PC-9 (cell line): ENCODE data around the gene SMARCA4. TPM values are rescaled to one million over a fixed set of nuclear protein-coding genes. Genes with fewer than 3 reads are reported as not detected.

ENCODE experiments used
- BruUV-seq: library from RNA; stranded (reverse); fragments of 400-500 nt; replicated peaks from 2 replicates; lab custom pipeline; 2021; lab: Mats Ljungman, UMichigan
- CTCF ChIA-PET: fragments of 300-600 bp; sonication (Branson Sonifier 250); formaldehyde crosslinking; loops from one replicate; lab custom pipeline; 2022; ENCODE audit warnings: antibody characterized with exemption; lab: Charles Lee
- POLR2A ChIA-PET: fragments of 300-600 bp; sonication (Branson Sonifier 250); formaldehyde crosslinking; loops from one replicate; lab custom pipeline; 2022; ENCODE audit warnings: antibody characterized with exemption; ENCODE audit not compliant: unreplicated experiment; lab: Charles Lee
- DNase-seq, 2 experiments: peaks; one replicate each; pipeline versions ENCODE4 v3.0.0 to v3.0.0-alpha.2; 2015 to 2022; ENCODE audit warnings: mixed read lengths in 1 of 2
- H2AFZ ChIP-seq: fragments of 200-600 bp; sonication (generic); 2 replicates; pipeline ENCODE4 v1.8.1; 2017; ENCODE audit warnings: antibody characterized with exemption
- H3F3A ChIP-seq: fragments of 200-600 bp; sonication (generic); 2 replicates; pipeline ENCODE4 v1.8.1; 2017; ENCODE audit warnings: antibody characterized with exemption, mild to moderate bottlenecking, low read depth; ENCODE audit not compliant: insufficient read depth
- H3K27ac ChIP-seq: fragments of 200-600 bp; sonication (generic); 2 replicates; pipeline ENCODE4 v1.6.1; 2016; ENCODE audit warnings: mixed run types
- H3K27me3 ChIP-seq: fragments of 200-600 bp; sonication (generic); 2 replicates; pipeline ENCODE4 v1.6.1; 2016; ENCODE audit warnings: low read depth, mixed run types; ENCODE audit not compliant: insufficient read depth
- H3K36me3 ChIP-seq: fragments of 200-600 bp; sonication (generic); 2 replicates; pipeline ENCODE4 v1.6.1; 2016; ENCODE audit warnings: low read depth, mixed run types
- H3K4me1 ChIP-seq: fragments of 200-600 bp; sonication (generic); replicated peaks from 2 replicates; pipeline ENCODE4 v1.6.1; 2016; ENCODE audit warnings: mixed run types; ENCODE audit not compliant: insufficient read depth
- H3K4me2 ChIP-seq: fragments of 200-600 bp; sonication (generic); 2 replicates; pipeline ENCODE4 v1.6.1; 2017; ENCODE audit warnings: mixed run types
- H3K4me3 ChIP-seq: fragments of 200-600 bp; sonication (generic); 2 replicates; pipeline ENCODE4 v1.6.1; 2016; ENCODE audit warnings: mixed run types
- H3K79me2 ChIP-seq: fragments of 200-600 bp; sonication (generic); 2 replicates; pipeline ENCODE4 v1.6.1; 2017; ENCODE audit warnings: low read depth, mixed run types
- H3K9me2 ChIP-seq: fragments of 200-600 bp; sonication (generic); 2 replicates; pipeline ENCODE4 v1.8.1; 2017; ENCODE audit warnings: mild to moderate bottlenecking; ENCODE audit not compliant: insufficient read depth
- H3K9me3 ChIP-seq: fragments of 200-600 bp; sonication (generic); 2 replicates; pipeline ENCODE4 v1.8.1; 2016; ENCODE audit warnings: low read depth; ENCODE audit not compliant: insufficient read depth
- H4K20me1 ChIP-seq: fragments of 200-600 bp; sonication (generic); 2 replicates; pipeline ENCODE4 v1.8.1; 2017; ENCODE audit not compliant: insufficient read depth
- CTCF ChIP-seq: fragments of 200-600 bp; sonication (generic); conservative IDR thresholded peaks from 2 replicates; pipeline ENCODE4 v1.6.1; 2017; ENCODE audit warnings: mixed run types, antibody characterized with exemption, mild to moderate bottlenecking, moderate library complexity
- EZH2 ChIP-seq: fragments of 200-600 bp; sonication (generic); IDR thresholded peaks from 2 replicates; pipeline ENCODE4 v1.8.0; 2017; ENCODE audit warnings: antibody characterized with exemption, low read depth
- intact Hi-C: fragments of 100-400 bp; cut with micrococcal nuclease; formaldehyde crosslinking; loops from one replicate; pipeline ENCODE4 v1.10.0; 2022; ENCODE audit not compliant: unreplicated experiment
- total RNA-seq: library from RNA; stranded (reverse); gene quantifications from 2 replicates; pipeline ENCODE4 v1.2.3, GENCODE V29; 2021

The SMARCA4 gene
- total RNA-seq, 1 experiment from 2014 or later = 136 TPM

- no peak for DNase-seq
- no peak overlapping the region for H3K27ac ChIP-seq
- intact Hi-C loops = no loop called here
- H3K4me1 ChIP-seq = no peaks in the 10 kb centered on the region
- H3K9me2 ChIP-seq = no peaks in the 10 kb centered on the region
- H2AFZ ChIP-seq = no peak overlapping the region
- no peak overlapping the region for H3K4me2 ChIP-seq
- H3F3A ChIP-seq = no peaks in the 10 kb centered on the region
- no peaks in the 10 kb centered on the region for H3K27me3 ChIP-seq
- no TSS peak for BruUV-seq
- H3K36me3 ChIP-seq = no peaks in the 10 kb centered on the region
- no peaks in the 10 kb centered on the region for H3K79me2 ChIP-seq
- POLR2A ChIA-PET = no interaction called here
- no peak overlapping the region for H3K4me3 ChIP-seq
- TF ChIP-seq CTCF (no peak), EZH2 (no peak)
- no peaks in the 10 kb centered on the region for H4K20me1 ChIP-seq
- CTCF ChIA-PET = no interaction called here
- H3K9me3 ChIP-seq = no peaks in the 10 kb centered on the region
These were observed 101.1 kb downstream of the SMARCA4 start for GRCh38 chr19:11061952-11062351.

DNA sequence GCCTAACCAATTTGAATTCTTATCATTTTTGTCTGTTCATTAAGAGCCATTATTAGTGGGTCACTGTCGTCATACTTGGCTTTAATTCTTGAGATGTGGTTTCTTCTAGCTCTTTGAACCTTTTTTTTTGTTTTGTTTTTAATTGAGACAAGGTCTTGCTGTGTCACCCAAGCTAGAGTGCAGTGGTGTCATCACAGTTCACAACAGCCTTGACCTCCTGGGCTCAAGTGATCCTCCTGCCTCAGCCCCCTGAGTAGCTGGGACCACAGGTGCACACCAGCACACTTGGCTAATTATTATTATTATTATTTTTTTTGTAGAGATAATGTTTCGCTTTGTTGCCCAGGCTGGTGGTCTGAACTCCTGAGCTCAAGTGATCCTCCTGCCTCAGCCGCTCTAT, 102.6 kb downstream of the SMARCA4 start:
- Histone ChIP-seq H3K9me2 (no peaks in the 10 kb centered on the region), H3K4me3 (no peak overlapping the region), H3K79me2 (no peaks in the 10 kb centered on the region), H3K36me3 (no peaks in the 10 kb centered on the region), H3K4me2 (no peak overlapping the region), H2AFZ (no peak overlapping the region), H3K27ac (no peak overlapping the region), H4K20me1 (no peaks in the 10 kb centered on the region), H3F3A (no peaks in the 10 kb centered on the region), H3K4me1 (no peaks in the 10 kb centered on the region), H3K9me3 (no peaks in the 10 kb centered on the region), H3K27me3 (no peaks in the 10 kb centered on the region)
- ChIA-PET POLR2A (interaction anchor here (0.6 kb wide), 1 partner anchor 84 kb away, joined by 3 read pairs; no protein-coding TSS in a partner anchor), CTCF (no interaction called here)
- DNase-seq = no peak
- BruUV-seq = no TSS peak
- intact Hi-C loops = no loop called here
- TF ChIP-seq CTCF = no peak
- TF ChIP-seq EZH2 = no peak

DNA sequence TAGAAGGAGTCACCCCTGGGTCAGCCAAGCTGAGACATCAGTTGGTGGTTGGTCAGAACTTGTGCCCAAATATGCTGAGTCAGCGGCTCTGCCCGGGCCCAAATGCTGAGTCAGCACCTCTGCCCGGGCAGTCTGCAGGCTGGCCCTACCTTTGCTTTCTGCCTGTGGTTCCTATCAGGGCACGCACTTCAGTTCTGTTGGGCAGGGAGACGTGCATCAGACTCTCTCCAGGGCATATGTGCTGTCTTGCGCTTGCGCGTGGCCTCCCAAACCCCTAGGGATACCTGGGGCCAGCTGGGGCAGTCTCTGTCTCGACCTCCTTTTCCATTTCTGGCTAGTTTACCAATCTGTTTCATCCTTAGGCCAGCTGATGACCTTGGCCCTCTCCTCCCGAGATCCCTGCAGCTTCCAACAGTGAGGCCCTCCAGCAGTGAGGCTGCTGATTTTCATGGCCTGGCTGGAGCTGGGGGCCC, 104.0 kb downstream of the SMARCA4 start:
- Histone ChIP-seq H3K4me3 (no peak overlapping the region), H3K27me3 (no peaks in the 10 kb centered on the region), H3K4me1 (no peaks in the 10 kb centered on the region), H3K4me2 (no peak overlapping the region), H3K9me2 (no peaks in the 10 kb centered on the region), H3K79me2 (no peaks in the 10 kb centered on the region), H3F3A (no peaks in the 10 kb centered on the region), H2AFZ (no peak overlapping the region), H3K27ac (no peak overlapping the region), H3K36me3 (no peaks in the 10 kb centered on the region), H3K9me3 (no peaks in the 10 kb centered on the region), H4K20me1 (no peaks in the 10 kb centered on the region)
- intact Hi-C loops = no loop called here
- DNase-seq = no peak
- BruUV-seq = no TSS peak
- ChIA-PET POLR2A (interaction anchor here (0.6 kb wide), 1 partner anchor 524 kb away, joined by 5 read pairs; no protein-coding TSS in a partner anchor), CTCF (no interaction called here)
- TF ChIP-seq EZH2 (no peak), CTCF (no peak)
